ENCODE results near the gene KIAA1755.

DNA sequence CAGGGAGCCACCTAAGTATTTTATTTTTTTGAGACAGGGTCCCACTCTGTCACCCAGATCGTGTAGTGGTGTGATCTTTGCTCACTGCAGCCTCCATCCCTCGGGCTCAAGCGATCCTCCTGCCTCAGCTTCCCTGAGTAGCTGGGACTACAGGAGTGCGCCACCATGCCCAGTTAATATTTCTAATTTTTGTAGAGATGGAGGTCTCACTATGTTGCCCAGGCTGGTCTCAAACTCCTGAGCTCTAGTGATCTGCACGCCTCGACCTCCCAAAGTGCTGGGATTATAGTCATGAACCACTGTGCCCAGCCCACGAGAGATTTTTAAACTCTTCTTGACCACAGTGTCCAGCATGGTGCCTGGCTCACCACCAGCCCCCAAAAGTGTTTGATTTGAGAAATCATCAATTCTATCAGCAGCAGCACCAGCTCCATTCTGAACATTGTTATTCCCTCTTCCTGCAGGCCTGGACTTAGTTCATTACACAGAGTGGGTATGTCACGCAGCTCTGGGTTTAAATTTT lies 93.1 kb downstream of the KIAA1755 start:
- TF ChIP-seq, protein P1, sequence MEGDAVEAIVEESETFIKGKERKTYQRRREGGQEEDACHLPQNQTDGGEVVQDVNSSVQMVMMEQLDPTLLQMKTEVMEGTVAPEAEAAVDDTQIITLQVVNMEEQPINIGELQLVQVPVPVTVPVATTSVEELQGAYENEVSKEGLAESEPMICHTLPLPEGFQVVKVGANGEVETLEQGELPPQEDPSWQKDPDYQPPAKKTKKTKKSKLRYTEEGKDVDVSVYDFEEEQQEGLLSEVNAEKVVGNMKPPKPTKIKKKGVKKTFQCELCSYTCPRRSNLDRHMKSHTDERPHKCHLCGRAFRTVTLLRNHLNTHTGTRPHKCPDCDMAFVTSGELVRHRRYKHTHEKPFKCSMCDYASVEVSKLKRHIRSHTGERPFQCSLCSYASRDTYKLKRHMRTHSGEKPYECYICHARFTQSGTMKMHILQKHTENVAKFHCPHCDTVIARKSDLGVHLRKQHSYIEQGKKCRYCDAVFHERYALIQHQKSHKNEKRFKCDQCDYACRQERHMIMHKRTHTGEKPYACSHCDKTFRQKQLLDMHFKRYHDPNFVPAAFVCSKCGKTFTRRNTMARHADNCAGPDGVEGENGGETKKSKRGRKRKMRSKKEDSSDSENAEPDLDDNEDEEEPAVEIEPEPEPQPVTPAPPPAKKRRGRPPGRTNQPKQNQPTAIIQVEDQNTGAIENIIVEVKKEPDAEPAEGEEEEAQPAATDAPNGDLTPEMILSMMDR (IDR thresholded peaks at IDR 0.05): no peak
- no peak for TF ChIP-seq POLR2A (IDR thresholded peaks at IDR 0.05)
- TF ChIP-seq EP300 (IDR thresholded peaks at IDR 0.05): no peak

Data from tibial nerve (tissue), 4 donors.